Stimulated activated CD8-positive, alpha-beta memory T cell treated with anti-CD3 and anti-CD28 coated beads, Interleukin-4, amount 100 ng/mL, for 24 hours (primary cell): Measurements from ENCODE around the gene PTPN4.
A peak's percentile ranks its signal among the peaks of the same experiment; 100 is the strongest.

Experiments
- DNase-seq: peaks from one replicate; pipeline ENCODE4 v3.0.0-alpha.2; 2020; ENCODE audit warnings: low read depth

The PTPN4 gene

GRCh38 chr2:119759451-119760236, at the start of gene PTPN4:
TSS of gene PTPN4 (plus strand) at chr2:119759922. CDS start at chr2:119809854, 49,932 bp downstream.
- peak; percentile 95 for DNase-seq

GRCh38 chr2:119710281-119710680, 49.4 kb upstream of the PTPN4 start:
- DNase-seq: no peak

- no peak for DNase-seq
Measured at GRCh38 chr2:119711352-119711751, 48.4 kb upstream of the PTPN4 start.

- DNase-seq: no peak
Measured at GRCh38 chr2:119712571-119712970, 47.2 kb upstream of the PTPN4 start.

GRCh38 chr2:119713819-119714490, 45.8 kb upstream of the PTPN4 start:
- DNase-seq: no peak

GRCh38 chr2:119715409-119716283, 44.1 kb upstream of the PTPN4 start:
- no peak for DNase-seq

- DNase-seq: no peak
Measured at GRCh38 chr2:119716284-119716672, 43.4 kb upstream of the PTPN4 start.

- no peak for DNase-seq
Measured at GRCh38 chr2:119718501-119719260, 41.0 kb upstream of the PTPN4 start.

GRCh38 chr2:119719261-119719627, 40.5 kb upstream of the PTPN4 start:
- DNase-seq: no peak

GRCh38 chr2:119721043-119721442, 38.7 kb upstream of the PTPN4 start:
- DNase-seq: no peak

GRCh38 chr2:119721462-119721861, 38.3 kb upstream of the PTPN4 start:
- DNase-seq: no peak

- DNase-seq: no peak
Measured at GRCh38 chr2:119721904-119722303, 37.8 kb upstream of the PTPN4 start.

- DNase-seq: no peak
Measured at GRCh38 chr2:119723186-119723585, 36.5 kb upstream of the PTPN4 start.

GRCh38 chr2:119723784-119724467, 35.8 kb upstream of the PTPN4 start:
- DNase-seq: no peak

GRCh38 chr2:119724656-119725485, 34.9 kb upstream of the PTPN4 start:
- no peak for DNase-seq

- DNase-seq: no peak
Measured at GRCh38 chr2:119727493-119727892, 32.2 kb upstream of the PTPN4 start.

GRCh38 chr2:119728421-119728820, 31.3 kb upstream of the PTPN4 start:
- no peak for DNase-seq

- DNase-seq: no peak
Measured at GRCh38 chr2:119730671-119731177, 29.0 kb upstream of the PTPN4 start.

GRCh38 chr2:119731983-119732382, 27.7 kb upstream of the PTPN4 start:
- DNase-seq: no peak

- no peak for DNase-seq
Measured at GRCh38 chr2:119732601-119733164, 27.0 kb upstream of the PTPN4 start.
